IMR-90 (cell line): ENCODE data around the gene SSTR1. TPM values are rescaled to one million over a fixed set of nuclear protein-coding genes. Genes with fewer than 3 reads are reported as not detected.

Experiments
- ATAC-seq: fragments of 200-7000 bp; cut with Tn5 transposase; 2 replicates; pipeline ENCODE4 v1.9.1; 2020; ENCODE audit warnings: low read depth, mild to moderate bottlenecking, moderate library complexity
- BruUV-seq: library from RNA; stranded (reverse); fragments of 400-500 nt; replicated peaks from 2 replicates; lab custom pipeline; 2021; lab: Mats Ljungman, UMichigan
- CTCF ChIA-PET: fragments of 300-600 bp; formaldehyde crosslinking; extraction: SDS; loops from one replicate; lab custom pipeline; 2021; ENCODE audit warnings: antibody characterized with exemption; lab: Yijun Ruan, JAX
- POLR2A ChIA-PET: fragments of 300-600 bp; sonication (Branson Sonifier 250); formaldehyde crosslinking; loops from one replicate; lab custom pipeline; 2022; ENCODE audit warnings: antibody characterized with exemption; ENCODE audit not compliant: unreplicated experiment; lab: Charles Lee
- DNase-seq: peaks from one replicate; pipeline ENCODE4 v3.0.0; 2013
- H2AFZ ChIP-seq: replicated peaks from 2 replicates; pipeline ENCODE3; 2013; ENCODE audit warnings: low read length, mild to moderate bottlenecking; ENCODE audit not compliant: poor library complexity
- H2AK5ac ChIP-seq: 2 replicates; pipeline ENCODE4 v1.6.1; 2013; ENCODE audit warnings: low read depth, low read length, inconsistent platforms
- H2AK9ac ChIP-seq: replicated peaks from 2 replicates; pipeline ENCODE3; 2013; ENCODE audit warnings: mild to moderate bottlenecking, low read depth, low read length, moderate library complexity; ENCODE audit not compliant: poor library complexity
- H2BK120ac ChIP-seq: 2 replicates; pipeline ENCODE4 v1.6.1; 2013; ENCODE audit warnings: low read depth, low read length, inconsistent platforms
- H2BK15ac ChIP-seq: 3 replicates; pipeline ENCODE4 v1.6.1; 2013; ENCODE audit warnings: low read depth, low read length, inconsistent platforms
- H2BK20ac ChIP-seq: 2 replicates; pipeline ENCODE4 v1.6.1; 2013; ENCODE audit warnings: low read depth, mild to moderate bottlenecking, inconsistent platforms, low read length, moderate library complexity
- H2BK5ac ChIP-seq: 2 replicates; pipeline ENCODE4 v1.6.1; 2013; ENCODE audit warnings: mild to moderate bottlenecking, low read depth, low read length, inconsistent platforms; ENCODE audit not compliant: poor library complexity, severe bottlenecking
- H3K14ac ChIP-seq: replicated peaks from 2 replicates; pipeline ENCODE4 v1.6.1; 2013; ENCODE audit warnings: low read depth, low read length, inconsistent platforms
- H3K18ac ChIP-seq: 2 replicates; pipeline ENCODE4 v1.6.1; 2013; ENCODE audit warnings: low read depth, low read length, control low read depth
- H3K23ac ChIP-seq: 2 replicates; pipeline ENCODE4 v1.6.1; 2013; ENCODE audit warnings: low read depth, low read length, inconsistent platforms
- H3K27ac ChIP-seq: 2 replicates; pipeline ENCODE4 v1.5.1; 2013; ENCODE audit warnings: mild to moderate bottlenecking, control low read depth, low read length; ENCODE audit not compliant: insufficient read depth
- H3K27me3 ChIP-seq: 2 replicates; pipeline ENCODE4 v1.6.1; 2013; ENCODE audit warnings: low read length; ENCODE audit not compliant: control insufficient read depth, insufficient read depth
- H3K36me3 ChIP-seq: 2 replicates; pipeline ENCODE4 v1.6.1; 2013; ENCODE audit warnings: low read length, mixed read lengths; ENCODE audit not compliant: control insufficient read depth, insufficient read depth
- H3K4ac ChIP-seq: 2 replicates; pipeline ENCODE4 v1.6.1; 2013; ENCODE audit warnings: low read depth, low read length, inconsistent platforms
- H3K4me1 ChIP-seq: 2 replicates; pipeline ENCODE4 v1.6.1; 2013; ENCODE audit warnings: low read length, mixed read lengths; ENCODE audit not compliant: control insufficient read depth, insufficient read depth
- H3K4me2 ChIP-seq: 2 replicates; pipeline ENCODE4 v1.6.1; 2013; ENCODE audit warnings: low read depth, mild to moderate bottlenecking, control low read depth, low read length, moderate library complexity
- H3K4me3 ChIP-seq: 2 replicates; pipeline ENCODE4 v1.5.1; 2013; ENCODE audit warnings: low read depth, mild to moderate bottlenecking, control low read depth, low read length, moderate library complexity; ENCODE audit not compliant: insufficient read depth
- H3K56ac ChIP-seq: 2 replicates; pipeline ENCODE4 v1.6.1; 2013; ENCODE audit warnings: low read length, inconsistent platforms; ENCODE audit not compliant: insufficient read depth; ENCODE audit errors: extremely low read depth
- H3K79me1 ChIP-seq, 2 experiments: 2 replicates each; pipeline ENCODE4 v1.6.1; 2013; ENCODE audit warnings: low read length in 2 of 2, inconsistent platforms in 1 of 2, low read depth in 1 of 2
- H3K9ac ChIP-seq: 2 replicates; pipeline ENCODE4 v1.6.1; 2013; ENCODE audit warnings: low read depth, low read length, control low read depth
- H3K9me1 ChIP-seq: 2 replicates; pipeline ENCODE4 v1.6.1; 2013; ENCODE audit warnings: low read length, inconsistent platforms; ENCODE audit not compliant: insufficient read depth
- H3K9me3 ChIP-seq: 2 replicates; pipeline ENCODE4 v1.6.1; 2013; ENCODE audit warnings: low read length; ENCODE audit not compliant: control insufficient read depth, insufficient read depth
- H4K20me1 ChIP-seq: 2 replicates; pipeline ENCODE4 v1.6.1; 2013; ENCODE audit warnings: low read length, inconsistent platforms; ENCODE audit not compliant: insufficient read depth
- H4K5ac ChIP-seq: 2 replicates; pipeline ENCODE4 v1.6.1; 2013; ENCODE audit warnings: mild to moderate bottlenecking, low read depth, low read length, control low read depth
- H4K8ac ChIP-seq, 2 experiments: 2 replicates each; pipeline ENCODE4 v1.6.1; 2013; ENCODE audit warnings: low read depth in 2 of 2, low read length in 2 of 2, control low read depth in 1 of 2, inconsistent platforms in 1 of 2
- H4K91ac ChIP-seq: 2 replicates; pipeline ENCODE4 v1.6.1; 2013; ENCODE audit warnings: low read depth, low read length, inconsistent platforms; ENCODE audit not compliant: insufficient read depth
- CEBPB ChIP-seq: IDR thresholded peaks from 2 replicates; pipeline ENCODE4 v1.6.1; 2012; ENCODE audit warnings: low read depth, low read length, improper control_type of control experiment
- CTCF ChIP-seq: conservative IDR thresholded peaks from 2 replicates; pipeline ENCODE4 v1.5.1; 2012; ENCODE audit warnings: mild to moderate bottlenecking, low read depth, low read length, improper control_type of control experiment
- ELK1 ChIP-seq: fragments of 150-350 bp; IDR thresholded peaks from 2 replicates; pipeline ENCODE4 v1.6.1; 2016; ENCODE audit warnings: low read depth, mild to moderate bottlenecking, low read length, moderate library complexity, borderline replicate concordance
- FOS ChIP-seq: fragments of 150-350 bp; IDR thresholded peaks from 2 replicates; pipeline ENCODE4 v1.6.1; 2016; ENCODE audit warnings: low read depth, low read length
- MAZ ChIP-seq: IDR thresholded peaks from 2 replicates; pipeline ENCODE4 v1.6.1; 2012; ENCODE audit warnings: low read depth, mild to moderate bottlenecking, low read length, improper control_type of control experiment, moderate library complexity, borderline replicate concordance
- MXI1 ChIP-seq: IDR thresholded peaks from 2 replicates; pipeline ENCODE4 v1.6.1; 2012; ENCODE audit warnings: low read depth, mild to moderate bottlenecking, low read length, moderate library complexity, borderline replicate concordance
- NFE2L2 ChIP-seq: fragments of 150-350 bp; IDR thresholded peaks from 2 replicates; pipeline ENCODE4 v1.6.1; 2016; ENCODE audit warnings: low read depth, mild to moderate bottlenecking, low read length
- RAD21 ChIP-seq: IDR thresholded peaks from 2 replicates; pipeline ENCODE4 v1.6.1; 2012; ENCODE audit warnings: low read length, improper control_type of control experiment
- RCOR1 ChIP-seq: IDR thresholded peaks from 2 replicates; pipeline ENCODE4 v1.6.1; 2012; ENCODE audit warnings: mild to moderate bottlenecking, low read length, improper control_type of control experiment; ENCODE audit not compliant: insufficient replicate concordance
- RFX5 ChIP-seq: IDR thresholded peaks from 2 replicates; pipeline ENCODE4 v1.8.0; 2012; ENCODE audit warnings: low read depth, mild to moderate bottlenecking, low read length, moderate library complexity
- SMC3 ChIP-seq: fragments of 150-350 bp; IDR thresholded peaks from 2 replicates; pipeline ENCODE4 v1.6.1; 2016; ENCODE audit warnings: low read depth, mild to moderate bottlenecking, antibody characterized with exemption, low read length, moderate library complexity
- USF2 ChIP-seq: fragments of 150-350 bp; IDR thresholded peaks from 2 replicates; pipeline ENCODE4 v1.6.1; 2017; ENCODE audit warnings: mild to moderate bottlenecking, antibody characterized with exemption, low read length, low read depth
- WGBS, 2 experiments: methylation state at CpG; one replicate each; pipeline versions ENCODE4 v1.1.5 to v1.1.7; 2013; ENCODE audit warnings: missing lambda C conversion rate in 2 of 2; ENCODE audit not compliant: insufficient read length in 1 of 2; ENCODE audit errors: extremely low coverage in 2 of 2; 5-methylcytosine and 5-hydroxymethylcytosine counted together
- dilution Hi-C: fragments of 300-500 bp; cut with HindIII; formaldehyde crosslinking; loops from one replicate; pipeline ENCODE4 v1.14.3; 2018; ENCODE audit warnings: low sequenced_read_pairs; ENCODE audit not compliant: unreplicated experiment
- in situ Hi-C: fragments of 300-500 bp; cut with MboI; formaldehyde crosslinking; loops from 3 replicates; pipeline ENCODE4 v1.14.3; 2019; ENCODE audit warnings: low sequenced_read_pairs, inconsistent platforms, mixed read lengths
- intact Hi-C: fragments of 100-400 bp; cut with micrococcal nuclease; formaldehyde crosslinking; loops from 2 replicates; pipeline ENCODE4 v1.10.0; 2022
- polyA plus RNA-seq, 3 experiments: library from polyadenylated mRNA; depleted of rRNA; stranded (reverse); fragments of >200 nt; gene quantifications; 2 replicates each; pipeline ENCODE4 v1.2.3, GENCODE V29; 2012; ENCODE audit warnings: low replicate concordance in 1 of 3
- total RNA-seq: library from RNA; depleted of rRNA; stranded (reverse); fragments of >200 nt; gene quantifications from 2 replicates; pipeline ENCODE4 v1.2.3, GENCODE V29; 2012

The SSTR1 gene
- total and polyA plus RNA-seq, 2 of the 4 experiments (the other 2 are of a cell fraction) = 1.1 to 5.5 TPM

GRCh38 chr14:38171197-38171596 is 36.5 kb upstream of the SSTR1 start:
- no peak overlapping the region for H4K91ac ChIP-seq
- no peak overlapping the region for H2BK20ac ChIP-seq
- no peaks in the 10 kb centered on the region for H3K27me3 ChIP-seq
- no peak overlapping the region for H4K8ac ChIP-seq
- no peak overlapping the region for H2AK5ac ChIP-seq
- BruUV-seq = no TSS peak
- no peak overlapping the region for H2BK5ac ChIP-seq
- intact Hi-C loops = loop anchor here (10.0 kb wide), 1 partner anchor 176 kb away; no protein-coding TSS in a partner anchor
- H3K18ac ChIP-seq = no peak overlapping the region
- no peak overlapping the region for H2BK120ac ChIP-seq
- peak; percentile 33 for DNase-seq
- TF ChIP-seq ELK1 (no peak), MAZ (no peak), SMC3 (no peak), NFE2L2 (no peak), CEBPB (no peak), RAD21 (no peak), MXI1 (no peak), USF2 (no peak), CTCF (no peak), RCOR1 (no peak), FOS (no peak), RFX5 (no peak)
- no peak overlapping the region for H3K9ac ChIP-seq
- H3K9me1 ChIP-seq = no peaks in the 10 kb centered on the region
- H3K23ac ChIP-seq = no peak overlapping the region
- ChIA-PET CTCF (interaction anchor here (0.6 kb wide), 1 partner anchor 1075 kb away, joined by 3 read pairs; no protein-coding TSS in a partner anchor), POLR2A (no interaction called here)
- dilution Hi-C loops = no loop called here
- no peak overlapping the region for H3K27ac ChIP-seq
- no peaks in the 10 kb centered on the region for H3K4me1 ChIP-seq
- no peak for ATAC-seq
- H4K20me1 ChIP-seq = no peaks in the 10 kb centered on the region
- no peak overlapping the region for H2AFZ ChIP-seq
- H3K4me2 ChIP-seq = no peak overlapping the region
- 67% methylated on average over 1 of the region's 2 CpGs; no CpG with 5 or more reads in 1 of the 2 experiments for WGBS, 2 experiments
- no peak overlapping the region for H2AK9ac ChIP-seq
- no peaks in the 10 kb centered on the region for H3K9me3 ChIP-seq
- no peak overlapping the region for H3K4me3 ChIP-seq
- H3K56ac ChIP-seq = no peak overlapping the region
- no peaks in the 10 kb centered on the region for H3K36me3 ChIP-seq
- H4K5ac ChIP-seq = no peak overlapping the region
- no peak overlapping the region for H3K14ac ChIP-seq
- no peak overlapping the region for H2BK15ac ChIP-seq
- no peaks in the 10 kb centered on the region for H3K79me1 ChIP-seq
- no peak overlapping the region for H3K4ac ChIP-seq
- in situ Hi-C loops = no loop called here
